Uterus (tissue), 2 donors: ENCODE measurements around the gene KCNQ1.

Experiments used
- CTCF ChIP-seq, 4 experiments: fragments of 200-600 bp in 2 of 4; fragments of 450-650 bp in 2 of 4; sonication (generic) in 2 of 4; IDR thresholded peaks; one replicate each; pipeline ENCODE4 v1.5.1; 2016 to 2019; ENCODE audit warnings: antibody characterized with exemption in 4 of 4, mild to moderate bottlenecking in 2 of 4, moderate library complexity in 1 of 4
- POLR2A ChIP-seq, 2 donors: fragments of 450-650 bp; IDR thresholded peaks; one replicate each; pipeline ENCODE4 v1.6.1; 2016; ENCODE audit warnings: antibody characterized with exemption in 2 of 2, mild to moderate bottlenecking in 1 of 2, moderate library complexity in 1 of 2

DNA sequence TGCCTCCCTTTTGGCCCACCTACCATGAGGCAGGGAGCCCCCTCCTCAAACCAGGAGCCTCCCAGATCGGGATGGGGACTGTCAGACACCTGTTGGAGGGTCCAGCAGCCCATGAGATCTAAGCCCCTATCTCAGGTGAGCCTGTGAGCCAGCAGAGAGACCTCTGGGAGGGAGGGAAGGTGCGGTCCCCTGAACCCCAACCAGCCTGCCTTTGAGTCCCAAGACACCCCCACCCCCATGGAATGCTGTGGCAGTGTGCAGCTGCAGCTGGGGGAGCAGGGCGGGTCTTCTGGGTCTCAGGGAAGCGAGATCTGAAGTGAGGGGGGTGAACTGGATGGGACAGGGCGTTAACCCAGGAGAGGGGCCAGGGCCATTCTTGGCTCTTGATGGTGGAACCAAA, 442.1 kb downstream of the KCNQ1 start:
- no peak for TF ChIP-seq CTCF (IDR thresholded peaks at IDR 0.05)
- TF ChIP-seq POLR2A (IDR thresholded peaks at IDR 0.05): no peak
